GM21381 (cell line): ENCODE results near the gene ILDR1.

Experiments
- ATAC-seq: cut with Tn5 transposase; IDR thresholded peaks from one replicate; pipeline ENCODE4 v1.9.1; 2021; ENCODE audit warnings: mild to moderate bottlenecking, moderate library complexity; ENCODE audit not compliant: unreplicated experiment

The ILDR1 gene

GRCh38 chr3:122021037-122021436, 1.0 kb downstream of the ILDR1 start:
- no peak for ATAC-seq

GRCh38 chr3:122019493-122019892, 2.6 kb downstream of the ILDR1 start:
- ATAC-seq = no peak

- ATAC-seq = peak; percentile 64
These were observed 7.3 kb downstream of the ILDR1 start for GRCh38 chr3:122014741-122015140.

GRCh38 chr3:122013448-122013925, 8.6 kb downstream of the ILDR1 start:
- no peak for ATAC-seq

GRCh38 chr3:122012821-122013220, 9.2 kb downstream of the ILDR1 start:
- peak; percentile 30 for ATAC-seq

- ATAC-seq = no peak
These were observed 10.7 kb downstream of the ILDR1 start for GRCh38 chr3:122011396-122011795.

- no peak for ATAC-seq
These were observed 11.5 kb downstream of the ILDR1 start for GRCh38 chr3:122010506-122010905.

- no peak for ATAC-seq
These were observed 13.9 kb downstream of the ILDR1 start for GRCh38 chr3:122008166-122008565.

- no peak for ATAC-seq
These were observed 15.8 kb downstream of the ILDR1 start for GRCh38 chr3:122006267-122006666.

GRCh38 chr3:122004991-122005565, 17.0 kb downstream of the ILDR1 start:
- peak; percentile 45 for ATAC-seq

GRCh38 chr3:122004107-122004506, 17.9 kb downstream of the ILDR1 start:
- no peak for ATAC-seq

GRCh38 chr3:122003606-122004005, 18.4 kb downstream of the ILDR1 start:
- no peak for ATAC-seq

GRCh38 chr3:122003112-122003511, 18.9 kb downstream of the ILDR1 start:
- ATAC-seq = no peak

- no peak for ATAC-seq
These were observed 19.4 kb downstream of the ILDR1 start for GRCh38 chr3:122002611-122003010.

GRCh38 chr3:122001892-122002291, 20.2 kb downstream of the ILDR1 start:
- no peak for ATAC-seq

GRCh38 chr3:122000936-122001605, 21.0 kb downstream of the ILDR1 start:
- no peak for ATAC-seq

- no peak for ATAC-seq
These were observed 22.1 kb downstream of the ILDR1 start for GRCh38 chr3:121999931-122000330.

GRCh38 chr3:121998611-121999473, 23.2 kb downstream of the ILDR1 start:
- no peak for ATAC-seq

- ATAC-seq = no peak
These were observed 23.9 kb downstream of the ILDR1 start for GRCh38 chr3:121998030-121998580.

GRCh38 chr3:121997372-121997771, 24.7 kb downstream of the ILDR1 start:
- no peak for ATAC-seq

- ATAC-seq = no peak
These were observed 25.6 kb downstream of the ILDR1 start for GRCh38 chr3:121996441-121996840.
